KOPT-K1 (cell line): ENCODE measurements around the gene OR1L4.

Experiments used
- H3K27ac ChIP-seq: fragments of 200-600 bp; sonication (generic); 2 replicates; pipeline ENCODE4 v1.5.1; 2016; ENCODE audit warnings: antibody characterized with exemption, mild to moderate bottlenecking, low read depth, low read length; ENCODE audit not compliant: poor library complexity, severe bottlenecking
- H3K36me3 ChIP-seq: fragments of 200-600 bp; sonication (generic); 2 replicates; pipeline ENCODE4 v1.5.1; 2017; ENCODE audit warnings: antibody characterized with exemption, mild to moderate bottlenecking, low read length, moderate library complexity; ENCODE audit not compliant: insufficient read depth
- H3K9me3 ChIP-seq: fragments of 200-600 bp; sonication (generic); 2 replicates; pipeline ENCODE4 v1.5.1; 2017; ENCODE audit warnings: antibody characterized with exemption, low read length, mild to moderate bottlenecking; ENCODE audit not compliant: insufficient read depth, poor library complexity, severe bottlenecking

Gene OR1L4

GRCh38 chr9:122723690-122724089, at the start of gene OR1L4:
Gene OR1L4 (plus strand): TSS chr9:122723990. CDS start chr9:122723990, 0 bp downstream.
- Histone ChIP-seq H3K27ac (no peak within 1 kb of the TSS), H3K36me3 (no peaks in the 10 kb centered on the region), H3K9me3 (peaks cover 18% of the 10 kb centered on the region)

- Histone ChIP-seq H3K9me3 (no peaks in the 10 kb centered on the region), H3K36me3 (no peaks in the 10 kb centered on the region), H3K27ac (no peak overlapping the region)
These were observed 38.9 kb upstream of the OR1L4 start for GRCh38 chr9:122684851-122685250.

- Histone ChIP-seq H3K9me3 (no peaks in the 10 kb centered on the region), H3K36me3 (no peaks in the 10 kb centered on the region), H3K27ac (no peak overlapping the region)
These were observed 28.1 kb upstream of the OR1L4 start for GRCh38 chr9:122695696-122696095.

- H3K9me3 ChIP-seq, result no peaks in the 10 kb centered on the region
- no peaks in the 10 kb centered on the region for H3K36me3 ChIP-seq
- H3K27ac ChIP-seq, result no peak overlapping the region
These were observed 5.8 kb upstream of the OR1L4 start for GRCh38 chr9:122718038-122718437.

- H3K9me3 ChIP-seq, result no peaks in the 10 kb centered on the region
- H3K27ac ChIP-seq, result no peak overlapping the region
- no peaks in the 10 kb centered on the region for H3K36me3 ChIP-seq
These were observed 4.6 kb upstream of the OR1L4 start for GRCh38 chr9:122719218-122719617.

GRCh38 chr9:122742003-122742402, 18.2 kb downstream of the OR1L4 start, which contains the start of gene OR1L6:
Gene OR1L6 (plus strand): TSS chr9:122742303. CDS start chr9:122749848, 7,545 bp downstream.
- H3K36me3 ChIP-seq, result no peaks in the 10 kb centered on the region
- H3K27ac ChIP-seq, result no peak within 1 kb of the TSS
- no peaks in the 10 kb centered on the region for H3K9me3 ChIP-seq

- H3K9me3 ChIP-seq, result no peaks in the 10 kb centered on the region
- no peaks in the 10 kb centered on the region for H3K36me3 ChIP-seq
These were observed 31.0 kb downstream of the OR1L4 start for GRCh38 chr9:122754825-122755224.

GRCh38 chr9:122767817-122768216, 44.0 kb downstream of the OR1L4 start:
- Histone ChIP-seq H3K36me3 (no peaks in the 10 kb centered on the region), H3K9me3 (no peaks in the 10 kb centered on the region), H3K27ac (no peak overlapping the region)

More at GRCh38 chr9:122754825-122755224, 31.0 kb downstream of the OR1L4 start:
- H3K27ac ChIP-seq, result no peak overlapping the region
